Medulla oblongata (tissue), 1 donor: ENCODE results near the gene ZBTB38.

Experiments used
- DNase-seq: peaks from one replicate; pipeline ENCODE4 v3.0.0-alpha.2; 2015; ENCODE audit errors: extremely low spot score

The ZBTB38 gene

GRCh38 chr3:141337523-141337854 lies 30.8 kb upstream of the ZBTB38 start:
- no peak for DNase-seq

- no peak for DNase-seq
Observed at GRCh38 chr3:141337991-141338390, 30.3 kb upstream of the ZBTB38 start.

- no peak for DNase-seq
Observed at GRCh38 chr3:141338881-141339280, 29.4 kb upstream of the ZBTB38 start.

GRCh38 chr3:141341536-141341935 lies 26.8 kb upstream of the ZBTB38 start:
- DNase-seq, result no peak

GRCh38 chr3:141342386-141342785 lies 25.9 kb upstream of the ZBTB38 start:
- no peak for DNase-seq

- no peak for DNase-seq
Observed at GRCh38 chr3:141343077-141343476, 25.2 kb upstream of the ZBTB38 start.

- DNase-seq, result no peak
Observed at GRCh38 chr3:141343865-141344271, 24.4 kb upstream of the ZBTB38 start.

GRCh38 chr3:141345528-141345927 lies 22.8 kb upstream of the ZBTB38 start:
- no peak for DNase-seq

GRCh38 chr3:141346007-141346406 lies 22.3 kb upstream of the ZBTB38 start:
- no peak for DNase-seq

- no peak for DNase-seq
Observed at GRCh38 chr3:141346418-141346817, 21.9 kb upstream of the ZBTB38 start.

GRCh38 chr3:141346839-141347238 lies 21.5 kb upstream of the ZBTB38 start:
- DNase-seq, result no peak

- DNase-seq, result no peak
Observed at GRCh38 chr3:141348837-141349236, 19.5 kb upstream of the ZBTB38 start.

GRCh38 chr3:141349711-141350110 lies 18.6 kb upstream of the ZBTB38 start:
- DNase-seq, result no peak

- DNase-seq, result no peak
Observed at GRCh38 chr3:141350666-141351065, 17.6 kb upstream of the ZBTB38 start.

GRCh38 chr3:141352262-141352984 lies 15.9 kb upstream of the ZBTB38 start:
- DNase-seq, result no peak

GRCh38 chr3:141353652-141354495 lies 14.4 kb upstream of the ZBTB38 start:
- DNase-seq, result no peak

- DNase-seq, result no peak
Observed at GRCh38 chr3:141354517-141354916, 13.8 kb upstream of the ZBTB38 start.

- no peak for DNase-seq
Observed at GRCh38 chr3:141355242-141355641, 13.1 kb upstream of the ZBTB38 start.

GRCh38 chr3:141356046-141356445 lies 12.3 kb upstream of the ZBTB38 start:
- DNase-seq, result no peak

- peak; percentile 90 for DNase-seq
Observed at GRCh38 chr3:141360888-141361598, 7.3 kb upstream of the ZBTB38 start.

GRCh38 chr3:141362736-141363135 lies 5.6 kb upstream of the ZBTB38 start:
- no peak for DNase-seq

GRCh38 chr3:141365201-141365600 lies 3.1 kb upstream of the ZBTB38 start:
- no peak for DNase-seq
